ENCODE measurements around the gene LTF. TPM values are rescaled to one million over a fixed set of nuclear protein-coding genes. Genes with fewer than 3 reads are reported as not detected.

LTF gene
- total RNA-seq, 1 donor from 2014 or later, result not detected

- no peak overlapping the region for H3K4me3 Mint-ChIP-seq
- no peak for DNase-seq (ENCODE audit: low spot score)
- H3K4me1 Mint-ChIP-seq (ENCODE audit: low read depth), result peaks cover 9% of the 10 kb centered on the region
- intact Hi-C loops (cut with micrococcal nuclease), result loop anchor here (5.0 kb wide), 1 partner anchor 52 kb away; no protein-coding TSS in a partner anchor
- no peak overlapping the region for H3K27ac Mint-ChIP-seq
- H3K9me3 Mint-ChIP-seq, result no peaks in the 10 kb centered on the region
- no peaks in the 10 kb centered on the region for H3K36me3 Mint-ChIP-seq (ENCODE audit: low read depth)
- H3K27me3 Mint-ChIP-seq (ENCODE audit: insufficient read depth), result peaks cover 13% of the 10 kb centered on the region
Observed at GRCh38 chr3:46484911-46485778, 20.4 kb upstream of the LTF start.

GRCh38 chr3:46484388-46484787 is 19.7 kb upstream of the LTF start:
- intact Hi-C loops (cut with micrococcal nuclease), result no loop called here
- DNase-seq (ENCODE audit: low spot score), result no peak
- Mint-ChIP-seq H3K36me3 (ENCODE audit: low read depth) (no peaks in the 10 kb centered on the region), H3K9me3 (no peaks in the 10 kb centered on the region), H3K27ac (no peak overlapping the region), H3K4me1 (ENCODE audit: low read depth) (peaks cover 9% of the 10 kb centered on the region), H3K27me3 (ENCODE audit: insufficient read depth) (peaks cover 18% of the 10 kb centered on the region), H3K4me3 (no peak overlapping the region)

GRCh38 chr3:46483825-46484224 is 19.1 kb upstream of the LTF start:
- intact Hi-C loops (cut with micrococcal nuclease), result no loop called here
- H3K27ac Mint-ChIP-seq, result no peak overlapping the region
- no peaks in the 10 kb centered on the region for H3K36me3 Mint-ChIP-seq (ENCODE audit: low read depth)
- no peaks in the 10 kb centered on the region for H3K9me3 Mint-ChIP-seq
- peaks cover 4% of the 10 kb centered on the region for H3K4me1 Mint-ChIP-seq (ENCODE audit: low read depth)
- H3K4me3 Mint-ChIP-seq, result no peak overlapping the region
- H3K27me3 Mint-ChIP-seq (ENCODE audit: insufficient read depth), result peaks cover 21% of the 10 kb centered on the region
- no peak for DNase-seq (ENCODE audit: low spot score)

- H3K9me3 Mint-ChIP-seq, result no peaks in the 10 kb centered on the region
- no peak overlapping the region for H3K4me3 Mint-ChIP-seq
- H3K27ac Mint-ChIP-seq, result no peak overlapping the region
- intact Hi-C loops (cut with micrococcal nuclease), result no loop called here
- H3K4me1 Mint-ChIP-seq (ENCODE audit: low read depth), result no peaks in the 10 kb centered on the region
- H3K36me3 Mint-ChIP-seq (ENCODE audit: low read depth), result no peaks in the 10 kb centered on the region
- DNase-seq (ENCODE audit: low spot score), result no peak
- H3K27me3 Mint-ChIP-seq (ENCODE audit: insufficient read depth), result peaks cover 24% of the 10 kb centered on the region
Observed at GRCh38 chr3:46482632-46483350, 18.1 kb upstream of the LTF start.

- DNase-seq (ENCODE audit: low spot score), result no peak
- Mint-ChIP-seq H3K27ac (no peak overlapping the region), H3K4me1 (ENCODE audit: low read depth) (no peaks in the 10 kb centered on the region), H3K36me3 (ENCODE audit: low read depth) (no peaks in the 10 kb centered on the region), H3K4me3 (no peak overlapping the region), H3K27me3 (ENCODE audit: insufficient read depth) (peaks cover 29% of the 10 kb centered on the region), H3K9me3 (no peaks in the 10 kb centered on the region)
- intact Hi-C loops (cut with micrococcal nuclease), result no loop called here
Observed at GRCh38 chr3:46481636-46482035, 16.9 kb upstream of the LTF start.

- no peak overlapping the region for H3K27ac Mint-ChIP-seq
- no peaks in the 10 kb centered on the region for H3K36me3 Mint-ChIP-seq (ENCODE audit: low read depth)
- no peaks in the 10 kb centered on the region for H3K9me3 Mint-ChIP-seq
- no peaks in the 10 kb centered on the region for H3K4me1 Mint-ChIP-seq (ENCODE audit: low read depth)
- H3K4me3 Mint-ChIP-seq, result no peak overlapping the region
- no peak for DNase-seq (ENCODE audit: low spot score)
- H3K27me3 Mint-ChIP-seq (ENCODE audit: insufficient read depth), result peaks cover 31% of the 10 kb centered on the region
- intact Hi-C loops (cut with micrococcal nuclease), result no loop called here
Observed at GRCh38 chr3:46480491-46481195, 15.9 kb upstream of the LTF start.

- no peak overlapping the region for H3K27ac Mint-ChIP-seq
- no peak for DNase-seq (ENCODE audit: low spot score)
- peaks cover 9% of the 10 kb centered on the region for H3K9me3 Mint-ChIP-seq
- no peaks in the 10 kb centered on the region for H3K4me1 Mint-ChIP-seq (ENCODE audit: low read depth)
- intact Hi-C loops (cut with micrococcal nuclease), result no loop called here
- peaks cover 39% of the 10 kb centered on the region for H3K27me3 Mint-ChIP-seq (ENCODE audit: insufficient read depth)
- H3K36me3 Mint-ChIP-seq (ENCODE audit: low read depth), result no peaks in the 10 kb centered on the region
- H3K4me3 Mint-ChIP-seq, result no peak overlapping the region
Observed at GRCh38 chr3:46479696-46480095, 15.0 kb upstream of the LTF start.

GRCh38 chr3:46479021-46479420 is 14.3 kb upstream of the LTF start:
- H3K27me3 Mint-ChIP-seq (ENCODE audit: insufficient read depth), result peaks cover 44% of the 10 kb centered on the region
- intact Hi-C loops (cut with micrococcal nuclease), result no loop called here
- no peak overlapping the region for H3K4me3 Mint-ChIP-seq
- no peaks in the 10 kb centered on the region for H3K4me1 Mint-ChIP-seq (ENCODE audit: low read depth)
- peaks cover 16% of the 10 kb centered on the region for H3K9me3 Mint-ChIP-seq
- DNase-seq (ENCODE audit: low spot score), result no peak
- H3K27ac Mint-ChIP-seq, result no peak overlapping the region
- no peaks in the 10 kb centered on the region for H3K36me3 Mint-ChIP-seq (ENCODE audit: low read depth)

GRCh38 chr3:46478341-46478740 is 13.6 kb upstream of the LTF start:
- no peaks in the 10 kb centered on the region for H3K4me1 Mint-ChIP-seq (ENCODE audit: low read depth)
- H3K27ac Mint-ChIP-seq, result no peak overlapping the region
- H3K36me3 Mint-ChIP-seq (ENCODE audit: low read depth), result no peaks in the 10 kb centered on the region
- intact Hi-C loops (cut with micrococcal nuclease), result no loop called here
- DNase-seq (ENCODE audit: low spot score), result no peak
- H3K9me3 Mint-ChIP-seq, result peaks cover 20% of the 10 kb centered on the region
- H3K4me3 Mint-ChIP-seq, result no peak overlapping the region
- H3K27me3 Mint-ChIP-seq (ENCODE audit: insufficient read depth), result peaks cover 44% of the 10 kb centered on the region

- Mint-ChIP-seq H3K4me3 (no peak overlapping the region), H3K36me3 (ENCODE audit: low read depth) (no peaks in the 10 kb centered on the region), H3K9me3 (peaks cover 20% of the 10 kb centered on the region), H3K4me1 (ENCODE audit: low read depth) (no peaks in the 10 kb centered on the region), H3K27ac (no peak overlapping the region), H3K27me3 (ENCODE audit: insufficient read depth) (peaks cover 47% of the 10 kb centered on the region)
- no peak for DNase-seq (ENCODE audit: low spot score)
- intact Hi-C loops (cut with micrococcal nuclease), result no loop called here
Observed at GRCh38 chr3:46477756-46478155, 13.1 kb upstream of the LTF start.

- Mint-ChIP-seq H3K4me1 (ENCODE audit: low read depth) (no peaks in the 10 kb centered on the region), H3K9me3 (peaks cover 20% of the 10 kb centered on the region), H3K27ac (no peak overlapping the region), H3K36me3 (ENCODE audit: low read depth) (no peaks in the 10 kb centered on the region), H3K4me3 (no peak overlapping the region), H3K27me3 (ENCODE audit: insufficient read depth) (peaks cover 50% of the 10 kb centered on the region)
- no peak for DNase-seq (ENCODE audit: low spot score)
- intact Hi-C loops (cut with micrococcal nuclease), result no loop called here
Observed at GRCh38 chr3:46477145-46477544, 12.4 kb upstream of the LTF start.

- no peak overlapping the region for H3K27ac Mint-ChIP-seq
Observed at GRCh38 chr3:46472736-46473135, 8.0 kb upstream of the LTF start.

More at GRCh38 chr3:46472736-46473135, 8.0 kb upstream of the LTF start:
- Mint-ChIP-seq H3K4me3 (no peak overlapping the region), H3K36me3 (ENCODE audit: low read depth) (no peaks in the 10 kb centered on the region), H3K4me1 (ENCODE audit: low read depth) (no peaks in the 10 kb centered on the region), H3K27me3 (ENCODE audit: insufficient read depth) (peaks cover 29% of the 10 kb centered on the region), H3K9me3 (peaks cover 20% of the 10 kb centered on the region)
- intact Hi-C loops (cut with micrococcal nuclease), result no loop called here
- no peak for DNase-seq (ENCODE audit: low spot score)

Measured in activated T-helper 1 cell treated with anti-CD3 and anti-CD28 coated beads, Interleukin-12 subunit alpha, Interleukin-12 subunit beta, Interleukin-2, Interleukin-4 antibody, amounts not matched to agents 30 ng/mL and 10 ng/mL and 1 ng/mL, durations not matched to agents 14 hours and 24 hours and 36 hours (primary cell).